Erythroblast (primary cell): ENCODE data around the gene PLXNC1.

ENCODE experiments used
- GATA1 ChIP-seq: IDR thresholded peaks from 2 replicates; pipeline ENCODE4 v1.6.1; 2011; ENCODE audit warnings: low read depth, mild to moderate bottlenecking, control low read depth, low read length, moderate library complexity
- POLR2A ChIP-seq: IDR thresholded peaks from 2 replicates; pipeline ENCODE4 v1.6.1; 2011; ENCODE audit warnings: mild to moderate bottlenecking, low read length

DNA sequence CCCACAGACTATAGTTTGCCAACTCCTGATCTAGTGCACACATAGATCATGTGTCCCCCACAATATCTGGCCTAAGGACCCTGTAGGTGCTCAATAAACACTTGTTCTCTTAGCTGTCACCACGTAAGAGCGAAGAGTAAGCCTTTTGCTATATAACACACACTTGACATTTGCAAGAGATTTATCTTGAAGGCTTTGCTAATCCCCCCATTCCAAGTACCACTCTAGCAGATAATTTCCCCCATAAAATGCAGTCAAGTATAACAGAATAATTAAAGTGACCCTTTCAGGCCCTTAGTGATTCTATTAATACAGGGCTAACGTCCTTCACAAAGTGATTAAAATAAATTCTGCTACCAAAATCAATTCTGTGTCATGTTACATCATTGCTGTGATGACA, 87.5 kb downstream of the PLXNC1 start:
- no peak for TF ChIP-seq GATA1
- TF ChIP-seq POLR2A, result no peak
